ENCODE data around the gene SV2A. TPM values are rescaled to one million over a fixed set of nuclear protein-coding genes. Genes with fewer than 3 reads are reported as not detected.

SV2A gene, protein sequence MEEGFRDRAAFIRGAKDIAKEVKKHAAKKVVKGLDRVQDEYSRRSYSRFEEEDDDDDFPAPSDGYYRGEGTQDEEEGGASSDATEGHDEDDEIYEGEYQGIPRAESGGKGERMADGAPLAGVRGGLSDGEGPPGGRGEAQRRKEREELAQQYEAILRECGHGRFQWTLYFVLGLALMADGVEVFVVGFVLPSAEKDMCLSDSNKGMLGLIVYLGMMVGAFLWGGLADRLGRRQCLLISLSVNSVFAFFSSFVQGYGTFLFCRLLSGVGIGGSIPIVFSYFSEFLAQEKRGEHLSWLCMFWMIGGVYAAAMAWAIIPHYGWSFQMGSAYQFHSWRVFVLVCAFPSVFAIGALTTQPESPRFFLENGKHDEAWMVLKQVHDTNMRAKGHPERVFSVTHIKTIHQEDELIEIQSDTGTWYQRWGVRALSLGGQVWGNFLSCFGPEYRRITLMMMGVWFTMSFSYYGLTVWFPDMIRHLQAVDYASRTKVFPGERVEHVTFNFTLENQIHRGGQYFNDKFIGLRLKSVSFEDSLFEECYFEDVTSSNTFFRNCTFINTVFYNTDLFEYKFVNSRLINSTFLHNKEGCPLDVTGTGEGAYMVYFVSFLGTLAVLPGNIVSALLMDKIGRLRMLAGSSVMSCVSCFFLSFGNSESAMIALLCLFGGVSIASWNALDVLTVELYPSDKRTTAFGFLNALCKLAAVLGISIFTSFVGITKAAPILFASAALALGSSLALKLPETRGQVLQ
- total RNA-seq = 4.5 TPM
- 2.0 TPM for polyA plus RNA-seq (ENCODE audit: insufficient read depth, low read depth, low replicate concordance)
- long read RNA-seq, donor 1 = 0 reads
- long read RNA-seq, donor 2 = 0 reads
- long read RNA-seq, donor 3 = 0 reads
- long read RNA-seq, donor 4, full-length matches to known transcripts = 1 of 1 reads
- long read RNA-seq, donor 4, partial matches to known transcripts = 0 of 1 reads
- long read RNA-seq, donor 4, other reads (novel, unspliced or antisense) = 0 of 1 reads
- long read RNA-seq, donor 5 = 0 reads
- long read RNA-seq, donor 6 = 0 reads
- long read RNA-seq, donor 7, partial matches to known transcripts = 4 of 9 reads
- long read RNA-seq, donor 7, other reads (novel, unspliced or antisense) = 5 of 9 reads
- long read RNA-seq, donor 8 = 0 reads
- long read RNA-seq, donor 9 = 0 reads
- long read RNA-seq, donor 10 = 0 reads

- Histone ChIP-seq H3K27me3 (ENCODE audit: control insufficient read depth, insufficient read depth, low read length) (no peaks in the 10 kb centered on the region), H3K27ac (ENCODE audit: low read depth in 2 of 2, low read length in 2 of 2) (no peak within 1 kb of the TSS), H3K36me3 (ENCODE audit: control insufficient read depth in 2 of 3, insufficient read depth in 3 of 3, low read length in 3 of 3) (no peaks in the 10 kb centered on the region), H3K9ac (ENCODE audit: low read length in 3 of 3) (peak within 1 kb of the TSS in 1 of 3 donors; percentile 44), H3K9me3 (ENCODE audit: control insufficient read depth in 2 of 3, insufficient read depth in 1 of 3, low read length in 3 of 3) (no peaks in the 10 kb centered on the region), H3K4me1 (ENCODE audit: control insufficient read depth in 2 of 3, insufficient read depth in 2 of 3, low read depth in 1 of 3, low read length in 3 of 3) (peaks cover 0 to 7% (median 6%) of the 10 kb centered on the region in 3 donors), H3K4me3 (ENCODE audit: low read length in 3 of 3) (peak within 1 kb of the TSS; percentile 21 to 69 (median 63))
- TF ChIP-seq, protein P1, sequence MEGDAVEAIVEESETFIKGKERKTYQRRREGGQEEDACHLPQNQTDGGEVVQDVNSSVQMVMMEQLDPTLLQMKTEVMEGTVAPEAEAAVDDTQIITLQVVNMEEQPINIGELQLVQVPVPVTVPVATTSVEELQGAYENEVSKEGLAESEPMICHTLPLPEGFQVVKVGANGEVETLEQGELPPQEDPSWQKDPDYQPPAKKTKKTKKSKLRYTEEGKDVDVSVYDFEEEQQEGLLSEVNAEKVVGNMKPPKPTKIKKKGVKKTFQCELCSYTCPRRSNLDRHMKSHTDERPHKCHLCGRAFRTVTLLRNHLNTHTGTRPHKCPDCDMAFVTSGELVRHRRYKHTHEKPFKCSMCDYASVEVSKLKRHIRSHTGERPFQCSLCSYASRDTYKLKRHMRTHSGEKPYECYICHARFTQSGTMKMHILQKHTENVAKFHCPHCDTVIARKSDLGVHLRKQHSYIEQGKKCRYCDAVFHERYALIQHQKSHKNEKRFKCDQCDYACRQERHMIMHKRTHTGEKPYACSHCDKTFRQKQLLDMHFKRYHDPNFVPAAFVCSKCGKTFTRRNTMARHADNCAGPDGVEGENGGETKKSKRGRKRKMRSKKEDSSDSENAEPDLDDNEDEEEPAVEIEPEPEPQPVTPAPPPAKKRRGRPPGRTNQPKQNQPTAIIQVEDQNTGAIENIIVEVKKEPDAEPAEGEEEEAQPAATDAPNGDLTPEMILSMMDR (IDR thresholded peaks at IDR 0.05; ENCODE audit: borderline replicate concordance, extremely low read depth, insufficient read depth) = no peak
- FAIRE-seq (no peak), DNase-seq (peak; percentile 69 to 85 (median 76))
- intact Hi-C loops (cut with DNase I) = no loop called here
Measured at GRCh38 chr1:149917571-149918144, at the start of gene SV2A. TSS of gene SV2A (minus strand) at chr1:149917844. CDS start at chr1:149913840, 4,004 bp downstream.

DNA sequence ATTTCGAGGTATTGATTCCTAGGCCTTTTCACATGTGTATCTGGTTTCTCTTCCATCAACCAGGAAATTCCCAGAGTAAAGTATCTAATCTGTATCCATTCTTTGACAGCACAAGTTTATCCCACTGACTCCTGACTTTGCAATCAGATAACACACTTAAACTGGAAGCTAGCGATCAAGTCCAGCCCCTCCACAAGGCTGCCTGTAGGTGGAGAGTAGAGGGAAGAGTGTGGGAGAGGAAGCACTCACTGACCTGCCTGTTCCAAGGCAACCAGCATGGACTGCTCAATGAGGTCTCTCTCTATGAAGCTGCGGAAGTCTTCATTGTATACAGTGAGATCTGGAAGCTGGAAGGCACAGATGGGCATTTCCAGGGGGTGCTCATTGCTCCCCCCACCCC, 49.4 kb upstream of the SV2A start:
- no peaks in the 10 kb centered on the region for H3K27me3 ChIP-seq (ENCODE audit: control insufficient read depth, insufficient read depth, low read length)
- no peaks in the 10 kb centered on the region for H3K4me1 ChIP-seq (ENCODE audit: control insufficient read depth in 2 of 3, insufficient read depth in 2 of 3, low read depth in 1 of 3, low read length in 3 of 3)
- TF ChIP-seq, protein P1 (IDR thresholded peaks at IDR 0.05; ENCODE audit: borderline replicate concordance, extremely low read depth, insufficient read depth) = no peak
- no peak for FAIRE-seq
- intact Hi-C loops (cut with DNase I) = no loop called here
- peaks cover 1 to 30% (median 21%) of the 10 kb centered on the region in 3 donors for H3K36me3 ChIP-seq (ENCODE audit: control insufficient read depth in 2 of 3, insufficient read depth in 3 of 3, low read length in 3 of 3)
- H3K27ac ChIP-seq (ENCODE audit: low read depth in 2 of 2, low read length in 2 of 2) = no peak overlapping the region
- H3K4me3 ChIP-seq (ENCODE audit: low read length in 3 of 3) = no peak overlapping the region
- DNase-seq = no peak
- H3K9ac ChIP-seq (ENCODE audit: low read length in 3 of 3) = no peak overlapping the region
- H3K9me3 ChIP-seq (ENCODE audit: control insufficient read depth in 2 of 3, insufficient read depth in 1 of 3, low read length in 3 of 3) = no peaks in the 10 kb centered on the region

DNA sequence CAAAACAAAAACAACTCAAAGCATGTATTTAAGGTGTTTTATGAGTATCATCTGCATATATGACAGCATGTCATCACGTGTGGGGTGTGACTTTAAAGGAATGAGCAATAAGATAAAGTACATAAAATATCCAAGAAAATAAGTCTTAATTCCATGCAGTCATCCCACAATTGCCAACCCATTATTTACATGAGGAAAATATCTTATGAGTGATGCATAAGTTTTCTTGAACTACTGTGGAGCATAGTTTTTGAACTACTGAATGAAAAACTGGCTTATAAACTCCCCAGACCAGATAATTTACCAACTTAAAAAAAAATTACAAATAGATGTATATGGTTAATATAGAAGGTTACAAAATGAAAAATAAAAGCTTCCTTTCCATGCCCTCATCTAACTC, 48.8 kb upstream of the SV2A start:
- FAIRE-seq = no peak
- H3K27me3 ChIP-seq (ENCODE audit: control insufficient read depth, insufficient read depth, low read length) = no peaks in the 10 kb centered on the region
- DNase-seq = no peak
- no peak overlapping the region for H3K9ac ChIP-seq (ENCODE audit: low read length in 3 of 3)
- intact Hi-C loops (cut with DNase I) = no loop called here
- H3K27ac ChIP-seq (ENCODE audit: low read depth in 2 of 2, low read length in 2 of 2) = no peak overlapping the region
- no peaks in the 10 kb centered on the region for H3K4me1 ChIP-seq (ENCODE audit: control insufficient read depth in 2 of 3, insufficient read depth in 2 of 3, low read depth in 1 of 3, low read length in 3 of 3)
- TF ChIP-seq, protein P1 (IDR thresholded peaks at IDR 0.05; ENCODE audit: borderline replicate concordance, extremely low read depth, insufficient read depth) = no peak
- H3K36me3 ChIP-seq (ENCODE audit: control insufficient read depth in 2 of 3, insufficient read depth in 3 of 3, low read length in 3 of 3) = peaks cover 0 to 30% (median 21%) of the 10 kb centered on the region in 3 donors
- no peak overlapping the region for H3K4me3 ChIP-seq (ENCODE audit: low read length in 3 of 3)
- H3K9me3 ChIP-seq (ENCODE audit: control insufficient read depth in 2 of 3, insufficient read depth in 1 of 3, low read length in 3 of 3) = no peaks in the 10 kb centered on the region
